Muscle layer of duodenum (tissue), 2 donors: ENCODE results near the gene SLC25A13.
"Not testable (repeated sequence)": the region's sequence is repeated elsewhere in the genome, so short reads cannot be mapped to it uniquely, and the experiment has no call there.

Experiments used
- H3K27ac ChIP-seq: one replicate; pipeline ENCODE4 v1.7.0; 2013; ENCODE audit warnings: mild to moderate bottlenecking, low read length
- H3K27me3 ChIP-seq: one replicate; pipeline ENCODE4 v1.7.0; 2013; ENCODE audit warnings: low read depth, mild to moderate bottlenecking, control low read depth, low read length
- H3K36me3 ChIP-seq, 2 donors: one replicate each; pipeline ENCODE4 v1.7.0; 2013; ENCODE audit warnings: low read length in 2 of 2, control low read depth in 1 of 2, mild to moderate bottlenecking in 1 of 2; ENCODE audit not compliant: insufficient read depth in 2 of 2, control insufficient read depth in 1 of 2
- H3K4me1 ChIP-seq, 2 donors: one replicate each; pipeline ENCODE4 v1.7.0; 2013; ENCODE audit warnings: low read length in 2 of 2, mild to moderate bottlenecking in 2 of 2, control low read depth in 1 of 2, moderate library complexity in 1 of 2; ENCODE audit not compliant: insufficient read depth in 2 of 2, control insufficient read depth in 1 of 2
- H3K4me3 ChIP-seq, 2 donors: one replicate each; pipeline ENCODE4 v1.7.0; 2013; ENCODE audit warnings: low read length in 2 of 2, low read depth in 1 of 2, mild to moderate bottlenecking in 1 of 2
- H3K9me3 ChIP-seq, 2 donors: one replicate each; pipeline ENCODE4 v1.7.0; 2013; ENCODE audit warnings: low read length in 2 of 2, control low read depth in 1 of 2, mild to moderate bottlenecking in 1 of 2; ENCODE audit not compliant: control insufficient read depth in 1 of 2
- donor health status: healthy.

SLC25A13 gene

DNA sequence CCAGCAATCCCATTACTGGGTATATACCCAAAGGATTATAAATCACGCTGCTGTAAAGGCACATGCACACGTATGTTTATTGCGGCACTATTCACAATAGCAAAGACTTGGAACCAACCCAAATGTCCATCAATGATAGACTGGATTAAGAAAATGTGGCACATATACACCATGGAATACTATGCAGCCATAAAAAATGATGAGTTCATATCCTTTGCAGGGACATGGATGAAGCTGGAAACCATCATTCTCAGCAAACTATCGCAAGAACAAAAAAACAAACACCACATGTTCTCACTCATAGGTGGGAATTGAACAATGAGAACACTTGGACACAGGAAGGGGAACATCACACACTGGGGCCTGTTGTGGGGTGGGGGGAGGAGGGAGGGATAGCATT is 28.0 kb downstream of the SLC25A13 start:
- not testable (repeated sequence) for H3K4me3 ChIP-seq, H3K27me3 ChIP-seq, H3K4me1 ChIP-seq, H3K9me3 ChIP-seq, H3K36me3 ChIP-seq, H3K27ac ChIP-seq

- H3K27me3 ChIP-seq: no peaks in the 10 kb centered on the region
- no peaks in the 10 kb centered on the region for H3K9me3 ChIP-seq
- H3K27ac ChIP-seq: no peak overlapping the region
- H3K4me1 ChIP-seq: no peaks in the 10 kb centered on the region
- H3K4me3 ChIP-seq: no peak overlapping the region
- H3K36me3 ChIP-seq: no peaks in the 10 kb centered on the region
These were observed 34.3 kb downstream of the SLC25A13 start for GRCh38 chr7:96287559-96287958.

DNA sequence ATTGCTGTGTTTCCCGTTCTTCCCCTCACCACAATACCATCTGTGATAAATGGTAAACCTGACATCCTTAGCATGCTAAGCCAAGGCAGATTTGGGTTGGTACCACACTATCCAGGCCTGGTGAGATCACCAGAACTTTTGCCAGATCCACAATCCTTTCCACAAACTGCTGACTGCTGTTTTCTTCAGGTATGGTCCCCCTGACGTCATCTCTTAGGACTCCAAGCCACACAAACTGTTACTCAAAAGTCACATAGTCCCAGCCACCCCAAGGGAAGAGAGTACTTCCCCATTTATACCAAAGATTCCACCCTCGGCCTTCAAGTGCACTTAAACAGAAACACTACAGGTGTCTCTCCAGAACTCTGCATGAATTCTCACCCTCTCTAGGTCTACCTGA is 34.8 kb downstream of the SLC25A13 start:
- Histone ChIP-seq H3K4me3 (no peak overlapping the region), H3K27ac (no peak overlapping the region), H3K9me3 (no peaks in the 10 kb centered on the region), H3K4me1 (peaks cover 0 to 1% of the 10 kb centered on the region in 2 donors), H3K27me3 (no peaks in the 10 kb centered on the region), H3K36me3 (no peaks in the 10 kb centered on the region)

DNA sequence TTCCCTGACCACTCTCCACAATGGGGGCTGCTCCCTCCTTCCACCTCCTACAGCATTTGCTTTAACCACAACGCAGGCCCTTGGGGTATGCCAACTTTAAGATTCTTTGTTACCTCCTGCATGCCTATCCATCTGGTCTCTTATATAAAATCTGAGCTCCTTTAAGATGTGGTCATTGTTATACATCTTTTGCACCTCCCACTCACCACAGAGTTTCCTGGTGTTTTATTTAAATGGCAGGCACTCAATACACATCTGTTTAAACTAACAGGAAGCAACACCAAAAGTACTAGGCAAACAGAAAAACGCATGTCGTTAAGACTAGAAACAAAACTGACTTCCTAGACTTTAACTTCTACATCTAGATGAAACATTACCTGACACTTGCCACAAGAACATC is 36.3 kb downstream of the SLC25A13 start:
- Histone ChIP-seq H3K4me3 (no peak overlapping the region), H3K4me1 (peaks cover 0 to 6% of the 10 kb centered on the region in 2 donors), H3K36me3 (no peaks in the 10 kb centered on the region), H3K27me3 (no peaks in the 10 kb centered on the region), H3K27ac (no peak overlapping the region), H3K9me3 (no peaks in the 10 kb centered on the region)

GRCh38 chr7:96284835-96285234 is 37.1 kb downstream of the SLC25A13 start:
- peaks cover 0 to 6% of the 10 kb centered on the region in 2 donors for H3K4me1 ChIP-seq
- H3K4me3 ChIP-seq: no peak overlapping the region
- H3K9me3 ChIP-seq: no peaks in the 10 kb centered on the region
- no peaks in the 10 kb centered on the region for H3K36me3 ChIP-seq
- H3K27me3 ChIP-seq: no peaks in the 10 kb centered on the region
- no peak overlapping the region for H3K27ac ChIP-seq

DNA sequence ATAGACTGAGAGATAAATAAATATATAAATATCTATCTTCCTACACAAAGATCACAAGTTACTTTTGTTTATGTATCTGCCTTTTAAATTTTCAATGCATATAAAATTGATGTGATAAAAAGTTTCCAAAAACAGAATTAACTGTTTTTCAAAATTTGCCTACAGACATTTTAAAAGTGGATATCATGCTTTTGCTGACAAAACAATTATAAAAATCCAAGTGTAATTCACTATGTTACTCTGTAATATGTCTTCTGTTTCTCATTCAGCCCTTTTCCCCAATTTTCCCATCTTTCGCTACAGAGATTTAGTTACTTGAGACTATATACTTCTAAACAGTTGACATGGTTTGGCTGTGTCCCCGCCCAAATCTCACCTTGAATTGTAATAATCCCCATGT is 37.7 kb downstream of the SLC25A13 start:
- Histone ChIP-seq H3K4me3 (no peak overlapping the region), H3K4me1 (peaks cover 0 to 6% of the 10 kb centered on the region in 2 donors), H3K36me3 (no peaks in the 10 kb centered on the region), H3K9me3 (no peaks in the 10 kb centered on the region), H3K27me3 (no peaks in the 10 kb centered on the region), H3K27ac (no peak overlapping the region)

- H3K9me3 ChIP-seq: no peaks in the 10 kb centered on the region
These were observed 39.1 kb downstream of the SLC25A13 start for GRCh38 chr7:96282835-96283234.

DNA sequence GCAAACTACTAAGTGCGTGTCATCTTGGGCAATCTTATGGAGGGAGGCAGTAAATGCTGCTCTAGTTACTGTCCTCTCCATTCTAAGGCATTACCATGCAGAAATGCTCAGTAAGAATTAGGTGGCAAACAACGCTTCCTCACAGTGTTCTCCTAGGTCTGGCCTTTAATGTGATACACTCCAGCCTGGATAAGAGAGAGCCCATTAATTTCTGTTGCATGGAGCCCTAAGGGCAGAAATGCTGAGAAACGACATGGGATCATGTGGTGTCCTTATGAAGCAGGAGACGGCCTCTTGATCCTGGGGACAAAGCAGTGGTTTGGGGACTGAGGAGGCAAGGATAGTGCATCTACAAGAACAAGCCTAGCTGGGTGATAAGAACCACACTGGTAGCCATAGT is 44.0 kb downstream of the SLC25A13 start:
- Histone ChIP-seq H3K4me1 (peaks cover 0 to 6% of the 10 kb centered on the region in 2 donors), H3K27me3 (no peaks in the 10 kb centered on the region), H3K27ac (no peak overlapping the region), H3K9me3 (no peaks in the 10 kb centered on the region), H3K4me3 (no peak overlapping the region), H3K36me3 (peaks cover 0 to 9% of the 10 kb centered on the region in 2 donors)

More at GRCh38 chr7:96282835-96283234, 39.1 kb downstream of the SLC25A13 start:
- Histone ChIP-seq H3K4me1 (peaks cover 0 to 6% of the 10 kb centered on the region in 2 donors), H3K36me3 (no peaks in the 10 kb centered on the region), H3K27ac (no peak overlapping the region), H3K4me3 (no peak overlapping the region), H3K27me3 (no peaks in the 10 kb centered on the region)

DNA sequence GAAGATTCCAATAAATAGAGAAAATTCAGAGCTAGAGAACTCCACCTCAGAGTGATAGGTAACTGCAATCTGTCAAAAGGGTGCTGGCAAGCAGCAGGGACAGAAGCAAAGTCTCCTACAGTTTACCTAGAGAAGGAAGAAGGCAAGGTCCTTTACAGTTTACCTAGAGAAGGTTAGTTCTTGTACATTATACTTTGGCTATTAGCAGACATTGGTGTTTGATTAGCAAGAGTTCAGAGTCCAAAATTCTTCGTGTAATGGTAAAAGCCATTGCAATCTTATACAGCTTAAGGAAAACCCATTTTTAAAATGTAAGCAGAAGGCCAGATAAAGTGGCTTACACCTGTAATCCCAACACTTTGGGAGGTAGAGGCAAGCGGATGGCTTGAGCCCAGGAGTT is 45.9 kb downstream of the SLC25A13 start:
- Histone ChIP-seq H3K9me3 (no peaks in the 10 kb centered on the region), H3K36me3 (peaks cover 0 to 9% of the 10 kb centered on the region in 2 donors), H3K27ac (no peak overlapping the region), H3K27me3 (no peaks in the 10 kb centered on the region), H3K4me3 (no peak overlapping the region), H3K4me1 (no peaks in the 10 kb centered on the region)

GRCh38 chr7:96273716-96274115 is 48.2 kb downstream of the SLC25A13 start:
- H3K36me3 ChIP-seq: peaks cover 0 to 17% of the 10 kb centered on the region in 2 donors
- H3K4me3 ChIP-seq: no peak overlapping the region
- no peak overlapping the region for H3K27ac ChIP-seq
- no peaks in the 10 kb centered on the region for H3K9me3 ChIP-seq
- H3K27me3 ChIP-seq: no peaks in the 10 kb centered on the region
- no peaks in the 10 kb centered on the region for H3K4me1 ChIP-seq

DNA sequence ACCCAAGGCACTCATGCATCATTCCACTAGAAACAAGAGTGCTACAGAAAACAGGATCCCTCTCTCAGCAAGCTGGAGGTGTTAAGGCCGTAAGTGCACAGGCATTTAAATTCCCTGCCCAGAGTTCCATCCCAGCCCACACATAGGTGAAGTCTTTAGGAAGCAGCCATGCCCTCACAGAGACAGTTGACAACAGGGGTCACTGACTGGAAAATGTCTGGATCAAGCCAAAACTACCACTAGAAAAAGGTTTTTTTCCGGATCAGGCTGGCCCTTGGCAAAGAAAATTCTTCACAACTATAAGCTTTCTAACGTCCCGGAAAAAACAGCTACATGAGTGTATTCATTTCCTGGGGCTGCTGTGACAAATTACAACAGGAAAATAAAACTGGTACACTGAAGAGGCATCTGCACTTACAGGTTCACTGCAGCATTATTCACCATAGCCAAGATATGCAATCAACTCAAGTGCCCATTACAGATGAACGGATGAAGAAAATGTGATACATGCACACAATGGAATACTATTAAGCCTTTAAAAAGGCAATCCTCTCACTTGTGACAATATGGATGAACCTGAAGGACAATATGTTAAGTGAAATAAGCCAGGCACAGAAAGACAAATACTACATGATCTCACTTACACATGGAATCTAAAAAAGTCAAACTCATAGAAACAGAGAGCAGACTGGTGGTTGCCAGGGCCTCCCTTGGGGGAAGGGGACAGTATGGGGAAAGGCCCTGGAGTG is 52.5 kb downstream of the SLC25A13 start:
- Histone ChIP-seq H3K36me3 (peaks cover 3 to 8% of the 10 kb centered on the region in 2 donors), H3K4me1 (no peaks in the 10 kb centered on the region), H3K27ac (no peak overlapping the region)

GRCh38 chr7:96266580-96266979 is 55.3 kb downstream of the SLC25A13 start:
- Histone ChIP-seq H3K36me3 (peaks cover 3 to 8% of the 10 kb centered on the region in 2 donors), H3K27me3 (no peaks in the 10 kb centered on the region), H3K4me3 (no peak overlapping the region), H3K9me3 (no peaks in the 10 kb centered on the region), H3K4me1 (no peaks in the 10 kb centered on the region), H3K27ac (no peak overlapping the region)

More for the DNA sequence above, 52.5 kb downstream of the SLC25A13 start:
- H3K9me3 ChIP-seq: no peaks in the 10 kb centered on the region
- no peaks in the 10 kb centered on the region for H3K27me3 ChIP-seq
- no peak overlapping the region for H3K4me3 ChIP-seq
